Calu3 (cell line): ENCODE results near the gene EIPR1. TPM values are rescaled to one million over a fixed set of nuclear protein-coding genes. Genes with fewer than 3 reads are reported as not detected.

Experiments
- BruUV-seq: library from RNA; stranded (reverse); fragments of 400-500 nt; replicated peaks from 2 replicates; lab custom pipeline; 2021; lab: Mats Ljungman, UMichigan
- CTCF ChIA-PET: fragments of 300-600 bp; sonication (Branson Sonifier 250); formaldehyde crosslinking; loops from one replicate; lab custom pipeline; 2022; ENCODE audit warnings: antibody characterized with exemption; lab: Charles Lee
- DNase-seq: peaks from one replicate; pipeline ENCODE4 v3.0.0; 2022
- H3K27ac Mint-ChIP-seq: one replicate; pipeline ENCODE4 v1.8.0; 2022; ENCODE audit warnings: mixed read lengths; ENCODE audit not compliant: unreplicated experiment
- H3K27me3 Mint-ChIP-seq: one replicate; pipeline ENCODE4 v1.8.0; 2022; ENCODE audit warnings: mixed read lengths; ENCODE audit not compliant: unreplicated experiment
- H3K36me3 Mint-ChIP-seq: one replicate; pipeline ENCODE4 v1.8.0; 2022; ENCODE audit warnings: mild to moderate bottlenecking, moderate library complexity, mixed read lengths; ENCODE audit not compliant: insufficient read depth, unreplicated experiment
- H3K4me1 Mint-ChIP-seq: one replicate; pipeline ENCODE4 v1.8.0; 2022; ENCODE audit warnings: mild to moderate bottlenecking, low read depth, mixed read lengths; ENCODE audit not compliant: unreplicated experiment
- H3K4me3 Mint-ChIP-seq: one replicate; pipeline ENCODE4 v1.8.0; 2022; ENCODE audit warnings: mild to moderate bottlenecking, low read depth, moderate library complexity, mixed read lengths; ENCODE audit not compliant: unreplicated experiment
- H3K9me3 Mint-ChIP-seq: one replicate; pipeline ENCODE4 v1.8.0; 2022; ENCODE audit warnings: low read depth, mixed read lengths; ENCODE audit not compliant: unreplicated experiment
- CTCF ChIP-seq: fragments of 200-600 bp; IDR thresholded peaks from one replicate; pipeline ENCODE4 v1.8.0; 2022; ENCODE audit warnings: antibody characterized with exemption; ENCODE audit not compliant: unreplicated experiment
- intact Hi-C: fragments of 100-400 bp; cut with micrococcal nuclease; formaldehyde crosslinking; loops from one replicate; pipeline ENCODE4 v1.10.0; 2022; ENCODE audit not compliant: unreplicated experiment
- total RNA-seq: library from RNA; stranded (reverse); gene quantifications from 2 replicates; pipeline ENCODE4 v1.2.3, GENCODE V29; 2022

The EIPR1 gene
- total RNA-seq, 1 experiment from 2014 or later, result 31.7 TPM

GRCh38 chr2:3176071-3176868, 201.3 kb downstream of the EIPR1 start:
- Mint-ChIP-seq H3K9me3 (peaks cover 10% of the 10 kb centered on the region), H3K4me3 (no peak overlapping the region), H3K36me3 (peaks cover 4% of the 10 kb centered on the region), H3K27ac (no peak overlapping the region), H3K27me3 (no peaks in the 10 kb centered on the region), H3K4me1 (no peaks in the 10 kb centered on the region)
- DNase-seq, result no peak
- BruUV-seq, result no TSS peak
- CTCF ChIA-PET, result no interaction called here
- no peak for TF ChIP-seq CTCF
- intact Hi-C loops, result no loop called here

GRCh38 chr2:3175568-3175955, 202.1 kb downstream of the EIPR1 start:
- Mint-ChIP-seq H3K4me3 (no peak overlapping the region), H3K9me3 (peaks cover 4% of the 10 kb centered on the region)

GRCh38 chr2:3174626-3175567, 202.7 kb downstream of the EIPR1 start:
- Mint-ChIP-seq H3K36me3 (no peaks in the 10 kb centered on the region), H3K4me3 (no peak overlapping the region), H3K27me3 (no peaks in the 10 kb centered on the region), H3K9me3 (no peaks in the 10 kb centered on the region), H3K27ac (no peak overlapping the region), H3K4me1 (no peaks in the 10 kb centered on the region)
- intact Hi-C loops, result no loop called here
- BruUV-seq, result no TSS peak
- no peak for TF ChIP-seq CTCF
- CTCF ChIA-PET, result no interaction called here
- DNase-seq, result no peak

More at GRCh38 chr2:3175568-3175955, 202.1 kb downstream of the EIPR1 start:
- CTCF ChIA-PET, result no interaction called here
- no peaks in the 10 kb centered on the region for H3K27me3 Mint-ChIP-seq
- no peaks in the 10 kb centered on the region for H3K4me1 Mint-ChIP-seq
- intact Hi-C loops, result no loop called here
- no peak overlapping the region for H3K27ac Mint-ChIP-seq
- no peak for DNase-seq
- BruUV-seq, result no TSS peak
- no peak for TF ChIP-seq CTCF
- peaks cover under 1% of the 10 kb centered on the region for H3K36me3 Mint-ChIP-seq

- no peaks in the 10 kb centered on the region for H3K4me1 Mint-ChIP-seq
- intact Hi-C loops, result no loop called here
- no peaks in the 10 kb centered on the region for H3K27me3 Mint-ChIP-seq
- H3K4me3 Mint-ChIP-seq, result no peak overlapping the region
- no peak for DNase-seq
- H3K27ac Mint-ChIP-seq, result no peak overlapping the region
- BruUV-seq, result no TSS peak
- no peaks in the 10 kb centered on the region for H3K9me3 Mint-ChIP-seq
- no peak for TF ChIP-seq CTCF
- CTCF ChIA-PET, result no interaction called here
- H3K36me3 Mint-ChIP-seq, result no peaks in the 10 kb centered on the region
Observed at GRCh38 chr2:3173031-3173430, 204.6 kb downstream of the EIPR1 start.
